ENCODE results near the gene FIP1L1. TPM values are rescaled to one million over a fixed set of nuclear protein-coding genes. Genes with fewer than 3 reads are reported as not detected.

The FIP1L1 gene
- total and polyA plus RNA-seq, 2 of the 13 experiments (the other 11 are each of a cell fraction or from before 2014, with no cell fraction given), result 14.9 to 69.4 TPM

- TF ChIP-seq UBTF (CRISPR knock-in tag; IDR thresholded peaks at IDR 0.05) (no peak), U2AF1 (optimal IDR thresholded peaks at IDR 0.05; ENCODE audit: low read depth, low read length) (no peak), THYN1 (CRISPR knock-in tag; IDR thresholded peaks at IDR 0.05; ENCODE audit: borderline replicate concordance, low read depth) (no peak)
Measured at GRCh38 chr4:53498706-53499105, 121.3 kb downstream of the FIP1L1 start (continued).

DNA sequence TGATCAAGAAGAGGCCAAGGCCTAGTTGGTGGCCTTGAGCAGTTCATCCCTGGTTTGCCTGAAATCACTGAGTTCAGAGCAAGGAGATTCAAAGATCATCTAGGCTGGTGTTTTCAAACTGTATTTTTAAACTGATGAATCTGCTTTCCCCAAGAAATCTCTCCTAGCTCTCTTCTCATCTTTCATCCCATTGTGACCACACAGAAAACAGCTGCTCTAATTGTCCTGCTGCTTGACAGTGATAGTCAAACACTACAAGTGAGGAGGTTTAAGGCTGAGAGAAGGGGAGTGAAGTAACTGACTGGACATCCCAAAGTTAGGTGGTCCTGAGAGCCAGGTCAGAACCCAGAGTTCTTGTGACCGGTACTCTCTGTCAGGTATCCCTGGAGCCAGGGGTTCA lies 122.3 kb downstream of the FIP1L1 start:
- 88% methylated on average over 1 of the region's 1 CpG for WGBS (ENCODE audit: low lambda C conversion rate)
- ChIA-PET POLR2A (no interaction called here), CTCF (ENCODE audit: low intra/inter-chr PET ratio, low total read pairs) (no interaction called here)
- no peak for DNase-seq (ENCODE audit: low spot score)
- intact Hi-C loops (cut with micrococcal nuclease; ENCODE audit: unreplicated experiment), result loop anchor here (10.0 kb wide), 1 partner anchor 205 kb away; no protein-coding TSS in a partner anchor
- BruUV-seq (replicated peaks), result no TSS peak
- no peak for FAIRE-seq
- Histone ChIP-seq H3K79me2 (ENCODE audit: insufficient read depth, low read length) (no peaks in the 10 kb centered on the region), H2AFZ (ENCODE audit: low read length) (no peak overlapping the region), H3K27ac (ENCODE audit: extremely low read length, insufficient read depth, low read length) (no peak overlapping the region), H3K27me3 (ENCODE audit: control insufficient read depth in 1 of 2, insufficient read depth in 2 of 2, low read length in 2 of 2) (no peaks in the 10 kb centered on the region; a peak in 2 of 5 replicates), H3K4me2 (ENCODE audit: low read depth, low read length) (no peak overlapping the region), H3K36me3 (replicated peaks in 1 of 2; ENCODE audit: control insufficient read depth in 1 of 2, insufficient read depth in 2 of 2, low read length in 2 of 2) (no peaks in the 10 kb centered on the region), H3K4me1 (ENCODE audit: insufficient read depth, low read length) (peaks cover 9% of the 10 kb centered on the region; the same call in 1 of the 2 replicates), H4K20me1 (ENCODE audit: insufficient read depth, low read length) (no peaks in the 10 kb centered on the region), H3K9ac (ENCODE audit: insufficient read depth, low read depth, low read length) (no peak overlapping the region), H3K4me3 (replicated peaks in 1 of 3; ENCODE audit: insufficient read depth in 1 of 3, low read depth in 2 of 3, low read length in 3 of 3) (no peak overlapping the region), H3K9me3 (ENCODE audit: low read length) (no peaks in the 10 kb centered on the region)
- in situ Hi-C loops (cut with HindIII; ENCODE audit: extremely low pct_ligation_motif_present, low pct_unique_long_range_greater_than_20kb), result loop anchor here (25.0 kb wide), 1 partner anchor 738 kb away; the partner anchor contains the start of gene PDGFRA
- no peak for ATAC-seq
- TF ChIP-seq JUNB (CRISPR knock-in tag; IDR thresholded peaks at IDR 0.05; ENCODE audit: borderline replicate concordance), result no peak
- TF ChIP-seq MED13 (CRISPR knock-in tag; IDR thresholded peaks at IDR 0.05), result no peak
- no peak for TF ChIP-seq HMGXB3 (CRISPR knock-in tag; IDR thresholded peaks at IDR 0.05; ENCODE audit: borderline replicate concordance)
- TF ChIP-seq RORA (CRISPR knock-in tag; IDR thresholded peaks at IDR 0.05), result no peak
- TF ChIP-seq SP1 (IDR thresholded peaks at IDR 0.05), result no peak
- TF ChIP-seq SP1 (CRISPR knock-in tag; IDR thresholded peaks at IDR 0.05), result no peak
- TF ChIP-seq ZNF468 (CRISPR knock-in tag; IDR thresholded peaks at IDR 0.05), result no peak
- no peak for TF ChIP-seq KMT2A (CRISPR knock-in tag; IDR thresholded peaks at IDR 0.05)
- TF ChIP-seq, protein P1, sequence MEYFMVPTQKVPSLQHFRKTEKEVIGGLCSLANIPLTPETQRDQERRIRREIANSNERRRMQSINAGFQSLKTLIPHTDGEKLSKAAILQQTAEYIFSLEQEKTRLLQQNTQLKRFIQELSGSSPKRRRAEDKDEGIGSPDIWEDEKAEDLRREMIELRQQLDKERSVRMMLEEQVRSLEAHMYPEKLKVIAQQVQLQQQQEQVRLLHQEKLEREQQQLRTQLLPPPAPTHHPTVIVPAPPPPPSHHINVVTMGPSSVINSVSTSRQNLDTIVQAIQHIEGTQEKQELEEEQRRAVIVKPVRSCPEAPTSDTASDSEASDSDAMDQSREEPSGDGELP (IDR thresholded peaks at IDR 0.05; ENCODE audit: borderline replicate concordance, low read depth), result no peak
- no peak for TF ChIP-seq HDAC2 (CRISPR knock-in tag; IDR thresholded peaks at IDR 0.05)
- no peak for TF ChIP-seq ARNT (IDR thresholded peaks at IDR 0.05)
- TF ChIP-seq MED8 (CRISPR knock-in tag; IDR thresholded peaks at IDR 0.05; ENCODE audit: insufficient replicate concordance), result no peak
- no peak for TF ChIP-seq TBP (CRISPR knock-in tag; IDR thresholded peaks at IDR 0.05)
- no peak for TF ChIP-seq SOX5 (CRISPR knock-in tag; IDR thresholded peaks at IDR 0.05; ENCODE audit: borderline replicate concordance)
- TF ChIP-seq SRF (IDR thresholded peaks at IDR 0.05; ENCODE audit: low read depth, low read length), result no peak
- TF ChIP-seq CBFB (CRISPR knock-in tag; IDR thresholded peaks at IDR 0.05), result no peak
